K562 (cell line): Measurements from ENCODE around the gene RNF41. TPM values are rescaled to one million over a fixed set of nuclear protein-coding genes. Genes with fewer than 3 reads are reported as not detected.

Source experiments
- BHLHE40 ChIP-seq: IDR thresholded peaks from 2 replicates; pipeline ENCODE4 v1.6.1; 2011; ENCODE audit warnings: low read length, improper control_type of control experiment
- TGIF2 ChIP-seq: sonication (generic); formaldehyde crosslinking; IDR thresholded peaks from 2 replicates; pipeline ENCODE4 v1.8.1; 2022; ENCODE audit warnings: mild to moderate bottlenecking, missing genetic modification reagents, moderate library complexity
- VEZF1 ChIP-seq: fragments of 200-800 bp; sonication (Bioruptor generic); IDR thresholded peaks from 2 replicates; pipeline ENCODE4 v1.6.1; 2017; ENCODE audit warnings: missing genetic modification characterization, missing compliant biosample characterization
- polyA plus RNA-seq, 8 experiments: library from polyadenylated mRNA; depleted of rRNA in 4 of 8; stranded (reverse) in 5 of 8; unstranded in 3 of 8; fragments of >200 nt; fragmentation: Nextera tagmentation in 2 of 8; fragmentation: Illumina TruSeq in 1 of 8; extraction: Ambion mirVana in 2 of 8; extraction: Trizol in 1 of 8; gene quantifications; 2 replicates each; pipeline versions ENCODE4 v1.2.1 to v1.2.3, GENCODE V29; 2011 to 2014; ENCODE audit warnings: inconsistent platforms in 1 of 8, missing spikeins in 1 of 8
- total RNA-seq, 7 experiments: library from RNA; depleted of rRNA in 6 of 7; stranded (reverse); fragments of >200 nt in 6 of 7; fragmentation: Illumina TruSeq in 2 of 7; extraction: Trizol in 2 of 7; gene quantifications; 2 replicates each; pipeline versions ENCODE4 v1.2.1 to v1.2.3, GENCODE V29; 2011 to 2021; ENCODE audit warnings: low replicate concordance in 1 of 7
- TF ChIP-seq, protein P1 (sequence below): sonication (generic); formaldehyde crosslinking; IDR thresholded peaks from 2 replicates; pipeline ENCODE4 v1.8.1; 2023; ENCODE audit warnings: mild to moderate bottlenecking, missing genetic modification reagents
- TF ChIP-seq, protein P2 (sequence below): fragments of 450-650 bp; IDR thresholded peaks from 2 replicates; pipeline ENCODE4 v1.6.1; 2017; ENCODE audit warnings: antibody characterized with exemption, mild to moderate bottlenecking
- TF ChIP-seq, protein P3 (sequence below): IDR thresholded peaks from 2 replicates; pipeline ENCODE4 v1.6.1; 2014; ENCODE audit warnings: antibody characterized with exemption

Gene RNF41
- total and polyA plus RNA-seq, 9 of the 15 experiments (the other 6 are each of a cell fraction or from before 2014, with no cell fraction given): 28.2 to 46.8 (median 33.8) TPM

- TF ChIP-seq TGIF2 (no peak), BHLHE40 (0 out of 2 replicates have a peak, but pooled peaks have one; percentile 14), VEZF1 (peak; percentile 52; the same call in 1 of the 2 replicates)
- TF ChIP-seq, protein P1, sequence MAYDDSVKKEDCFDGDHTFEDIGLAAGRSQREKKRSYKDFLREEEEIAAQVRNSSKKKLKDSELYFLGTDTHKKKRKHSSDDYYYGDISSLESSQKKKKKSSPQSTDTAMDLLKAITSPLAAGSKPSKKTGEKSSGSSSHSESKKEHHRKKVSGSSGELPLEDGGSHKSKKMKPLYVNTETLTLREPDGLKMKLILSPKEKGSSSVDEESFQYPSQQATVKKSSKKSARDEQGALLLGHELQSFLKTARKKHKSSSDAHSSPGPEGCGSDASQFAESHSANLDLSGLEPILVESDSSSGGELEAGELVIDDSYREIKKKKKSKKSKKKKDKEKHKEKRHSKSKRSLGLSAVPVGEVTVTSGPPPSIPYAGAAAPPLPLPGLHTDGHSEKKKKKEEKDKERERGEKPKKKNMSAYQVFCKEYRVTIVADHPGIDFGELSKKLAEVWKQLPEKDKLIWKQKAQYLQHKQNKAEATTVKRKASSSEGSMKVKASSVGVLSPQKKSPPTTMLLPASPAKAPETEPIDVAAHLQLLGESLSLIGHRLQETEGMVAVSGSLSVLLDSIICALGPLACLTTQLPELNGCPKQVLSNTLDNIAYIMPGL (CRISPR knock-in tag): no peak
- TF ChIP-seq, protein P2, sequence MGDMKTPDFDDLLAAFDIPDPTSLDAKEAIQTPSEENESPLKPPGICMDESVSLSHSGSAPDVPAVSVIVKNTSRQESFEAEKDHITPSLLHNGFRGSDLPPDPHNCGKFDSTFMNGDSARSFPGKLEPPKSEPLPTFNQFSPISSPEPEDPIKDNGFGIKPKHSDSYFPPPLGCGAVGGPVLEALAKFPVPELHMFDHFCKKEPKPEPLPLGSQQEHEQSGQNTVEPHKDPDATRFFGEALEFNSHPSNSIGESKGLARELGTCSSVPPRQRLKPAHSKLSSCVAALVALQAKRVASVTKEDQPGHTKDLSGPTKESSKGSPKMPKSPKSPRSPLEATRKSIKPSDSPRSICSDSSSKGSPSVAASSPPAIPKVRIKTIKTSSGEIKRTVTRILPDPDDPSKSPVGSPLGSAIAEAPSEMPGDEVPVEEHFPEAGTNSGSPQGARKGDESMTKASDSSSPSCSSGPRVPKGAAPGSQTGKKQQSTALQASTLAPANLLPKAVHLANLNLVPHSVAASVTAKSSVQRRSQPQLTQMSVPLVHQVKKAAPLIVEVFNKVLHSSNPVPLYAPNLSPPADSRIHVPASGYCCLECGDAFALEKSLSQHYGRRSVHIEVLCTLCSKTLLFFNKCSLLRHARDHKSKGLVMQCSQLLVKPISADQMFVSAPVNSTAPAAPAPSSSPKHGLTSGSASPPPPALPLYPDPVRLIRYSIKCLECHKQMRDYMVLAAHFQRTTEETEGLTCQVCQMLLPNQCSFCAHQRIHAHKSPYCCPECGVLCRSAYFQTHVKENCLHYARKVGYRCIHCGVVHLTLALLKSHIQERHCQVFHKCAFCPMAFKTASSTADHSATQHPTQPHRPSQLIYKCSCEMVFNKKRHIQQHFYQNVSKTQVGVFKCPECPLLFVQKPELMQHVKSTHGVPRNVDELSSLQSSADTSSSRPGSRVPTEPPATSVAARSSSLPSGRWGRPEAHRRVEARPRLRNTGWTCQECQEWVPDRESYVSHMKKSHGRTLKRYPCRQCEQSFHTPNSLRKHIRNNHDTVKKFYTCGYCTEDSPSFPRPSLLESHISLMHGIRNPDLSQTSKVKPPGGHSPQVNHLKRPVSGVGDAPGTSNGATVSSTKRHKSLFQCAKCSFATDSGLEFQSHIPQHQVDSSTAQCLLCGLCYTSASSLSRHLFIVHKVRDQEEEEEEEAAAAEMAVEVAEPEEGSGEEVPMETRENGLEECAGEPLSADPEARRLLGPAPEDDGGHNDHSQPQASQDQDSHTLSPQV: 0 out of 2 replicates have a peak, but pooled peaks have one; percentile 8
- TF ChIP-seq, protein P3, sequence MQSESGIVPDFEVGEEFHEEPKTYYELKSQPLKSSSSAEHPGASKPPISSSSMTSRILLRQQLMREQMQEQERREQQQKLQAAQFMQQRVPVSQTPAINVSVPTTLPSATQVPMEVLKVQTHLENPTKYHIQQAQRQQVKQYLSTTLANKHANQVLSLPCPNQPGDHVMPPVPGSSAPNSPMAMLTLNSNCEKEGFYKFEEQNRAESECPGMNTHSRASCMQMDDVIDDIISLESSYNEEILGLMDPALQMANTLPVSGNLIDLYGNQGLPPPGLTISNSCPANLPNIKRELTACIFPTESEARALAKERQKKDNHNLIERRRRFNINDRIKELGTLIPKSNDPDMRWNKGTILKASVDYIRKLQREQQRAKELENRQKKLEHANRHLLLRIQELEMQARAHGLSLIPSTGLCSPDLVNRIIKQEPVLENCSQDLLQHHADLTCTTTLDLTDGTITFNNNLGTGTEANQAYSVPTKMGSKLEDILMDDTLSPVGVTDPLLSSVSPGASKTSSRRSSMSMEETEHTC: peak; percentile 44; the same call in 1 of the 2 replicates
Measured at GRCh38 chr12:56267443-56268071, 45.8 kb upstream of the RNF41 start (continued).
